ENCODE results near the gene UNC13C. TPM values are rescaled to one million over a fixed set of nuclear protein-coding genes. Genes with fewer than 3 reads are reported as not detected.

The UNC13C gene
- total and polyA plus RNA-seq, 2 donors = 0.11 to 1.7 TPM

DNA sequence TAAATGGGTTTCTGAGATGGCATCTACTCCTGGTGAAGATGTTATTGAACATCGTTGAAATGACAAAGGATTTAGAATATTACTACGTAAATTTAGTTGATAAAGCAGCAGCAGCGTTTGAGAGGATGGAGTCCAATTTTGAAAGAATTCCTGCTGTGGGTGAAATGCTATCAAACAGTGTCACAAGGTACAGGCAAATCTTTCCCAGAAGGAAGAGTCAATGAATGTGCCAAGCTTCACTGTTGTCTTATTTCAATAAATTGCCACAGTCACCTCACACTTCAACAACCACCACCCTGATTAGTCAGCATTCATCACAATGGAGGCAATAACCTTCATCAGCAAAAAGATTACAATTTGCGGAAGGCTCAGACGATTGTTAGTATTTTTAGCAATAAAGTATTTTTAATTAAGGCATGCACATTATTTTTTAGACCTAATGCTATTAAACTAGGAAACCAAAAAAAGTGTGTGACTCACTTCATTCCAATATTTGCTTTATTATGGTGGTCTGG lies 142.8 kb downstream of the UNC13C start:
- WGBS = 96% methylated on average over 5 of the region's 5 CpGs
- Histone ChIP-seq H3K27ac (ENCODE audit: low read depth in 1 of 2, low read length in 1 of 2) (no peak overlapping the region), H3K4me3 (ENCODE audit: low read length in 2 of 2) (no peak overlapping the region), H3K4me1 (ENCODE audit: control insufficient read depth in 2 of 2, insufficient read depth in 2 of 2, low read length in 2 of 2) (no peaks in the 10 kb centered on the region), H3K27me3 (ENCODE audit: control insufficient read depth in 2 of 2, insufficient read depth in 1 of 2, low read length in 1 of 2) (no peaks in the 10 kb centered on the region), H3K9me3 (ENCODE audit: control insufficient read depth in 2 of 2, insufficient read depth in 1 of 2, low read length in 1 of 2) (no peaks in the 10 kb centered on the region), H3K36me3 (ENCODE audit: control insufficient read depth in 2 of 2, insufficient read depth in 2 of 2, low read length in 1 of 2) (no peaks in the 10 kb centered on the region)
- DNase-seq (ENCODE audit: low read depth in 6 of 9, low spot score in 9 of 9) = no peak

DNA sequence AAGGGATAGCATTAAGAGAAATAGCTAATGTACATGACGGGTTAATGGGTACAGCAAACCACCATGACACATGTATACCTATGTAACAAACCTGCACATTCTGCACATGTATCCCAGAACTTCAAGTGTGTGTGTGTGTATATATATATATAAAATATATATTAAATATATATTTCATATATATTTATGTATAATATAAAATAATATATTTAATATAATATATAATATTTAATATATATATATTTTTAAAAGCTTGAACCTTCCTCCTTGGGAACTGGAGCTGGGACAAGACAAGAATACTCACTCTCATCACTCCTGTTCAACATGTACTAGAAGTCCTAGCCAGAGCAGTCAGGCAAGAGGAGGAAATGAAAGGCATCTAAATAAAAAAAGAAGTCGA lies 149.3 kb downstream of the UNC13C start:
- Histone ChIP-seq H3K36me3 (ENCODE audit: control insufficient read depth in 2 of 2, insufficient read depth in 2 of 2, low read length in 1 of 2) (no peaks in the 10 kb centered on the region), H3K9me3 (ENCODE audit: control insufficient read depth in 2 of 2, insufficient read depth in 1 of 2, low read length in 1 of 2) (no peaks in the 10 kb centered on the region), H3K27me3 (ENCODE audit: control insufficient read depth in 2 of 2, insufficient read depth in 1 of 2, low read length in 1 of 2) (no peaks in the 10 kb centered on the region), H3K4me1 (ENCODE audit: control insufficient read depth in 2 of 2, insufficient read depth in 2 of 2, low read length in 2 of 2) (no peaks in the 10 kb centered on the region), H3K4me3 (ENCODE audit: low read length in 2 of 2) (no peak overlapping the region), H3K27ac (ENCODE audit: low read depth in 1 of 2, low read length in 1 of 2) (no peak overlapping the region)
- no peak for DNase-seq (ENCODE audit: low read depth in 6 of 9, low spot score in 9 of 9)
- WGBS = 96% methylated on average over 2 of the region's 2 CpGs

DNA sequence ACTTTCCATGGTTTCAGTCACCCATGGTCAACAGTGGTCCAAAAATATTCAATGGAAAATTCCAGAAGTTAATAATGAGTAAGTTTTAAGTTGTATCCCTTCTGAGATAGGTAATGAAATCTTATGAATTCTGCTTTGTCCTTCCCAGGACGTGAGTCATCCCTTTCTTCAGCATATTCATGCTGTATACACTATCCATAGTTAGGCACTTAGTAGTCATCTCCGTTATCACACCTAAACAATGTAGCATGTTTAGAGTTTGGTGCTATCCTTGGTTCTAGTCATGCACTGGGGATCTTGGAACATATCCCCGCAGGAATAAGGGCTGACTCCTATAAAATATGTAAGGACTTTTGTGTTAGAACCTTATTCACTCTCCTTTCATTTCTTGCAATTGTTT lies 153.2 kb downstream of the UNC13C start:
- Histone ChIP-seq H3K27me3 (ENCODE audit: control insufficient read depth in 2 of 2, insufficient read depth in 1 of 2, low read length in 1 of 2) (no peaks in the 10 kb centered on the region), H3K9me3 (ENCODE audit: control insufficient read depth in 2 of 2, insufficient read depth in 1 of 2, low read length in 1 of 2) (no peaks in the 10 kb centered on the region)
- WGBS = 81% methylated on average over 3 of the region's 3 CpGs

DNA sequence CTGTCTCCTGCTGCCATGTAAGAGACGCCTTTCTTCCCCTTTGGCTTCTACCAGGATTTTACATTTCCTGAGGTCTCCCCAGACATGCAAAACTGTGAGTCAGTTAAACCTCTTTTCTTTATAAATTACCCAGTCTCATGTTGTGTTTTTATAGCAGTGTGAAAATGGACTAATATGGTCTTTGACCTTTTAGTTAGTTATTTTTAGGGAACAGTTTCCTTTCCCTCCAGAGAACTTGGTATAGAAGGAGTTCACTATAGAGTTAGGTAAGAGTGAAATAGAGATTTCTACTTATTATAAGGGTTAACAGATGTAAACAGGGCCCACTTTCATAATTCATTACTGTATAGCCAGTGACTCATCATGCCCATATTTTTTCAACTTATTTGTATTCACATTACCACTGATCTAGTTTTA lies 170.9 kb downstream of the UNC13C start:
- DNase-seq (ENCODE audit: low read depth in 6 of 9, low spot score in 9 of 9) = no peak
- no peaks in the 10 kb centered on the region for H3K9me3 ChIP-seq (ENCODE audit: control insufficient read depth in 2 of 2, insufficient read depth in 1 of 2, low read length in 1 of 2)
- H3K27ac ChIP-seq (ENCODE audit: low read depth in 1 of 2, low read length in 1 of 2) = no peak overlapping the region
- no peak overlapping the region for H3K4me3 ChIP-seq (ENCODE audit: low read length in 2 of 2)
- no peaks in the 10 kb centered on the region for H3K27me3 ChIP-seq (ENCODE audit: control insufficient read depth in 2 of 2, insufficient read depth in 1 of 2, low read length in 1 of 2)
- H3K4me1 ChIP-seq (ENCODE audit: control insufficient read depth in 2 of 2, insufficient read depth in 2 of 2, low read length in 2 of 2) = no peaks in the 10 kb centered on the region
- 98% methylated on average over 1 of the region's 1 CpG for WGBS
- H3K36me3 ChIP-seq (ENCODE audit: control insufficient read depth in 2 of 2, insufficient read depth in 2 of 2, low read length in 1 of 2) = no peaks in the 10 kb centered on the region

More for the DNA sequence above, 153.2 kb downstream of the UNC13C start:
- DNase-seq (ENCODE audit: low read depth in 6 of 9, low spot score in 9 of 9) = no peak
- Histone ChIP-seq H3K4me3 (ENCODE audit: low read length in 2 of 2) (no peak overlapping the region), H3K36me3 (ENCODE audit: control insufficient read depth in 2 of 2, insufficient read depth in 2 of 2, low read length in 1 of 2) (no peaks in the 10 kb centered on the region), H3K27ac (ENCODE audit: low read depth in 1 of 2, low read length in 1 of 2) (no peak overlapping the region), H3K4me1 (ENCODE audit: control insufficient read depth in 2 of 2, insufficient read depth in 2 of 2, low read length in 2 of 2) (no peaks in the 10 kb centered on the region)

DNA sequence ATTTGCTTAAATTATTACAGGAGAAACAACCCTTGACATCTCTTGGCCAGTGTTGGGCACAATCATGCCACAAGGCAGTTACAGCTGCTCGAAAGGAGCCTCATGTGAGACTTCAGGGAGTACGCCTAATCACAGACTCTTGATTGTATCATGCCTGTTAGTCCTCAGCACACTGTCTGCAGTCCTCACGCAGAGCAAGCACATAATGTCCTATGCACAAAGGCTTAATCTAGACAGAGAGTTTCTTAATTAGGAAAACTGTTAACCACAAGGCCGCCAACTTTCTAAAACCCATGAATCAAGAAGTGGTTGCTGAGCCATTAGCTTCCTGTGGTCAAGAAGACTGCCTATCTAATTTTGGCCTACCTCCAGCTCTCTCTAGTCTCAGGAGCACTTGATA lies 172.0 kb downstream of the UNC13C start:
- Histone ChIP-seq H3K27ac (ENCODE audit: low read depth in 1 of 2, low read length in 1 of 2) (no peak overlapping the region), H3K9me3 (ENCODE audit: control insufficient read depth in 2 of 2, insufficient read depth in 1 of 2, low read length in 1 of 2) (no peaks in the 10 kb centered on the region), H3K27me3 (ENCODE audit: control insufficient read depth in 2 of 2, insufficient read depth in 1 of 2, low read length in 1 of 2) (no peaks in the 10 kb centered on the region), H3K4me3 (ENCODE audit: low read length in 2 of 2) (no peak overlapping the region), H3K36me3 (ENCODE audit: control insufficient read depth in 2 of 2, insufficient read depth in 2 of 2, low read length in 1 of 2) (no peaks in the 10 kb centered on the region), H3K4me1 (ENCODE audit: control insufficient read depth in 2 of 2, insufficient read depth in 2 of 2, low read length in 2 of 2) (no peaks in the 10 kb centered on the region)
- DNase-seq (ENCODE audit: low read depth in 6 of 9, low spot score in 9 of 9) = no peak
- 42% methylated on average over 4 of the region's 4 CpGs for WGBS

DNA sequence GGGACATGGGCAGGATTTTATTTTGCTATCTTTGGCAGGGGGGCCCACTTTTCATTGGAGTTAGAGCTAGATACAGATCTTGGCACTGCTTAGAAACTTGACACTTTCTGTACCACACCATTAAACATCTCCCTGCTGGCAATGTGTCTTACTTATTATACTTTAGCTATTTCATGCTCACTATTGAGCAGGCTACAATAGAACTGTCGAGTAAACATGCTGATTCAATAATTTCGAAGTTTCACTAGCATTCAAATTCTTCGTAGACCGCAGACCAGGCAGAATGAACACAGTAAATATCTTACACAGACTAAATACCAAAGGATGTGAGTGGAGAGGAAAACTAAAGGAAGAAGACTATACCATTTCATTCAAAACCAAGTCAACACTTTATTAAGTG lies 180.8 kb downstream of the UNC13C start:
- WGBS = 93% methylated on average over 4 of the region's 4 CpGs
- Histone ChIP-seq H3K4me1 (ENCODE audit: control insufficient read depth in 2 of 2, insufficient read depth in 2 of 2, low read length in 2 of 2) (no peaks in the 10 kb centered on the region), H3K4me3 (ENCODE audit: low read length in 2 of 2) (no peak overlapping the region), H3K9me3 (ENCODE audit: control insufficient read depth in 2 of 2, insufficient read depth in 1 of 2, low read length in 1 of 2) (no peaks in the 10 kb centered on the region), H3K27ac (ENCODE audit: low read depth in 1 of 2, low read length in 1 of 2) (no peak overlapping the region), H3K36me3 (ENCODE audit: control insufficient read depth in 2 of 2, insufficient read depth in 2 of 2, low read length in 1 of 2) (no peaks in the 10 kb centered on the region), H3K27me3 (ENCODE audit: control insufficient read depth in 2 of 2, insufficient read depth in 1 of 2, low read length in 1 of 2) (no peaks in the 10 kb centered on the region)
- DNase-seq (ENCODE audit: low read depth in 6 of 9, low spot score in 9 of 9) = no peak

DNA sequence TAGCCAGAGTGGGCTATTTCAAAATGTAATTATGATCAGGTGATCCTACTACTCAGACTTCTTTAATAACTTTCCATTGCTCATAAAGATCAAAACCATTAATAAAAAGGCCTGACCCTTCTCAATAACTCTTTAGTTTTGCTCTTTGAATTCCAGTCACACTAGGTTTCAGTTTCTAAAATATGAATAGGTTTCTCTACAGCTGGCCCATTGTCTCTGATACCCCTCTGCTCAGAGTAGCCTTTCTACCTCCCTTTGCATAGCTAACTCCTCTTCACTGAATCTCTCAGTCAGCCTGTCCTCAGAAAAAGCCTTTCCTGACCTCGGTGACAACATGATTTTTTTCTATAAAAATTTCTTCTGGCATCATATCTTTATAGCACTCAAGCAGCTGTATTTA lies 209.1 kb downstream of the UNC13C start:
- no peak for DNase-seq (ENCODE audit: low read depth in 6 of 9, low spot score in 9 of 9)
- Histone ChIP-seq H3K27me3 (ENCODE audit: control insufficient read depth in 2 of 2, insufficient read depth in 1 of 2, low read length in 1 of 2) (no peaks in the 10 kb centered on the region), H3K4me1 (ENCODE audit: control insufficient read depth in 2 of 2, insufficient read depth in 2 of 2, low read length in 2 of 2) (no peaks in the 10 kb centered on the region), H3K4me3 (ENCODE audit: low read length in 2 of 2) (no peak overlapping the region), H3K27ac (ENCODE audit: low read depth in 1 of 2, low read length in 1 of 2) (no peak overlapping the region), H3K9me3 (ENCODE audit: control insufficient read depth in 2 of 2, insufficient read depth in 1 of 2, low read length in 1 of 2) (no peaks in the 10 kb centered on the region), H3K36me3 (ENCODE audit: control insufficient read depth in 2 of 2, insufficient read depth in 2 of 2, low read length in 1 of 2) (no peaks in the 10 kb centered on the region)
- 87% methylated on average over 1 of the region's 1 CpG for WGBS

DNA sequence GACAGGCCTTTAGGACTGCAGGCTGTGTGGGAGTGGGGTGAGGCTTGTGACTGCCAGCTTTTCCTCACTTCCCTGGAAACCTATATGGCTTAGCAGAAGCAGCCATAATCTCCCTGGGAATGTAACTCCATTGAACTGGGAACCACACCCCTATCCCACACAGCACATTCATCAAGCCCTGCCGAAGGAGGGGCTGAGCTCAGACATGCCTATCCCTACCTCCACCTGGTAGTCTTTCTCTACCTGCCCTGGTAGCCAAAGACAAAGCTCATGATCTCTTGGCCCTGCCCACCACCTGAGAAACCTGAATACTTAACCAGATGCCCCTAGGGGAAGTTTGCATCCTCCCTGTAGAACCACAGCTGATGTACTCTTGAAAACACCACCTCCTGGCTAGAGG lies 219.8 kb downstream of the UNC13C start:
- WGBS = 89% methylated on average over 1 of the region's 1 CpG
- Histone ChIP-seq H3K27me3 (ENCODE audit: control insufficient read depth in 2 of 2, insufficient read depth in 1 of 2, low read length in 1 of 2) (no peaks in the 10 kb centered on the region), H3K27ac (ENCODE audit: low read depth in 1 of 2, low read length in 1 of 2) (no peak overlapping the region), H3K4me3 (ENCODE audit: low read length in 2 of 2) (no peak overlapping the region), H3K36me3 (ENCODE audit: control insufficient read depth in 2 of 2, insufficient read depth in 2 of 2, low read length in 1 of 2) (no peaks in the 10 kb centered on the region), H3K9me3 (ENCODE audit: control insufficient read depth in 2 of 2, insufficient read depth in 1 of 2, low read length in 1 of 2) (no peaks in the 10 kb centered on the region), H3K4me1 (ENCODE audit: control insufficient read depth in 2 of 2, insufficient read depth in 2 of 2, low read length in 2 of 2) (no peaks in the 10 kb centered on the region)
- no peak for DNase-seq (ENCODE audit: low read depth in 6 of 9, low spot score in 9 of 9)

DNA sequence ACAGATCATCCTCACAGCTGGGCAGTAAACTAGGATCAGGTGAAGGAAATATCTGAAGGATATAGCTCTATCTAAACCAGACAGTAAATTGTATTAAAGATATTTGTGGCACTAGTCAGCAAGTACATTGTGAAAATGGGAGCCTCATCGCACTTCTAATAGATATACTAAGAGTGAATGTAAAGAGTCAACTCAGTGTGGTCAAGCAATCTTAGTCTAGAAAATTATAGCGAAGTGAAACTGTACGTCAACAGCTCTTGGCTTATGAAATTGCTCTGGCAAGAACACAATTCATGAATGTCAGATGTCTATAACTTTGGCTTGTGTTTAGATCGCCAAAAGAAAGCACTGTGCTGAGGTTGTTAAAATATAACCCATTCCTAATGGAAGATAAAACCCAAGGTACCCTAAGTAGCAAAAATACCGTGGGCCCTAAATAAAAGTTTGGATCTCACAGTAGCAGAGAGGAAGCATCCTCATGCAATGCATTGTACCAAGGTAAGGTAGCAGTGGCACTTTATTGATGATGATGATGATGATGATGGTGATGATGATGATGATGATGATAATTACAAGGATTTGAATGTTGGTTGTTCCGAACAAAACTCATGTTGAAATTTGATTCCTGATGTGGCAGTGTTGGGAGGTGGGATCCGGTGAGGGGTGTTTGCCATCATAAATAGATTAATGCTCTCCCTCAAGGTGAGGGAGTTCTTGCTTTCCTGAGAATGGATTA lies 228.5 kb downstream of the UNC13C start:
- no peaks in the 10 kb centered on the region for H3K36me3 ChIP-seq (ENCODE audit: control insufficient read depth in 2 of 2, insufficient read depth in 2 of 2, low read length in 1 of 2)
- no peak overlapping the region for H3K4me3 ChIP-seq (ENCODE audit: low read length in 2 of 2)
- no peak for DNase-seq (ENCODE audit: low read depth in 6 of 9, low spot score in 9 of 9)
- no peaks in the 10 kb centered on the region for H3K27me3 ChIP-seq (ENCODE audit: control insufficient read depth in 2 of 2, insufficient read depth in 1 of 2, low read length in 1 of 2)
- H3K9me3 ChIP-seq (ENCODE audit: control insufficient read depth in 2 of 2, insufficient read depth in 1 of 2, low read length in 1 of 2) = no peaks in the 10 kb centered on the region
- 96% methylated on average over 7 of the region's 7 CpGs for WGBS
- H3K4me1 ChIP-seq (ENCODE audit: control insufficient read depth in 2 of 2, insufficient read depth in 2 of 2, low read length in 2 of 2) = no peaks in the 10 kb centered on the region
- H3K27ac ChIP-seq (ENCODE audit: low read depth in 1 of 2, low read length in 1 of 2) = no peak overlapping the region
